Fibroblast of the aortic adventitia (primary cell): ENCODE measurements around the gene LMCD1. TPM values are rescaled to one million over a fixed set of nuclear protein-coding genes. Genes with fewer than 3 reads are reported as not detected.

Source experiments
- DNase-seq: peaks from one replicate; pipeline ENCODE4 v3.0.0-alpha.2; 2010; ENCODE audit warnings: low read depth
- H3K4me3 ChIP-seq: 2 replicates; pipeline ENCODE4 v1.5.1; 2011; ENCODE audit warnings: low read depth, mild to moderate bottlenecking, control low read depth, low read length, moderate library complexity
- total RNA-seq: library from RNA; depleted of rRNA; stranded (reverse); fragments of >200 nt; gene quantifications from 2 replicates; pipeline ENCODE4 v1.2.3, GENCODE V29; 2012; ENCODE audit warnings: low replicate concordance
- TF ChIP-seq, protein P1 (sequence below): IDR thresholded peaks from 2 replicates; pipeline ENCODE4 v1.5.1; 2011; ENCODE audit warnings: mild to moderate bottlenecking, low read length, control low read depth, inconsistent platforms; ENCODE audit not compliant: insufficient read depth

Gene LMCD1
- total RNA-seq, 1 donor = 22.4 TPM

DNA sequence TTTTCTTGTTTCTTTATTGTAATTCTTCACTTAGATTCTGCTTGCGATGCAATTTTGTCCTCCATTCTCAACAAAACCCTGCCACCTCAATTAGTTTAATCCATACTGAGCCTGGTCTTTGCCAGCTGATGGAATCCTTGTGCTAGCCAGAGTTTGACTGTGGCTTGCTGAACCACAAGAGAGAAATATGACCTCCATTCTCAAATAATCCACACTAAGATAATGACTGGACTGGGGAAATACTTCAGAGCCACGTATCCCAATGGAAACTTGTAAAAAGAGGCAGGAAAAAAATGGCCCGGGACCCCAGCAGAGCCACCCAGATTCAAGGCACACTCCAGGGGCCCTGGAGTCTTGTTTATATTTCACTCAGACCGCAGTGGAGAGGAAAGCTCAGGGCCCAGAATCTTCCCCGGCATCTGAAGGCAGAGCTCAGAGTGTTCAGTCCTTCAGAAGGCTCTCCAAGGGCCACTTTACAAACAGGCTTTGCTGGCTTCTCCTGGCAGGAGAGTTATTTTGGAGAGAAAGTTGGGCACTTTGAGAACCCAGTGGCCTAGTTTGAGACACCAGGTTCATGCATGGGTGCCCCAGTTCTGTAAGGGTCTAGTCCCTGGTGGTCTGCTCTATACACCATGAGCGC lies 80.3 kb downstream of the LMCD1 start:
- DNase-seq = no peak
- TF ChIP-seq, protein P1, sequence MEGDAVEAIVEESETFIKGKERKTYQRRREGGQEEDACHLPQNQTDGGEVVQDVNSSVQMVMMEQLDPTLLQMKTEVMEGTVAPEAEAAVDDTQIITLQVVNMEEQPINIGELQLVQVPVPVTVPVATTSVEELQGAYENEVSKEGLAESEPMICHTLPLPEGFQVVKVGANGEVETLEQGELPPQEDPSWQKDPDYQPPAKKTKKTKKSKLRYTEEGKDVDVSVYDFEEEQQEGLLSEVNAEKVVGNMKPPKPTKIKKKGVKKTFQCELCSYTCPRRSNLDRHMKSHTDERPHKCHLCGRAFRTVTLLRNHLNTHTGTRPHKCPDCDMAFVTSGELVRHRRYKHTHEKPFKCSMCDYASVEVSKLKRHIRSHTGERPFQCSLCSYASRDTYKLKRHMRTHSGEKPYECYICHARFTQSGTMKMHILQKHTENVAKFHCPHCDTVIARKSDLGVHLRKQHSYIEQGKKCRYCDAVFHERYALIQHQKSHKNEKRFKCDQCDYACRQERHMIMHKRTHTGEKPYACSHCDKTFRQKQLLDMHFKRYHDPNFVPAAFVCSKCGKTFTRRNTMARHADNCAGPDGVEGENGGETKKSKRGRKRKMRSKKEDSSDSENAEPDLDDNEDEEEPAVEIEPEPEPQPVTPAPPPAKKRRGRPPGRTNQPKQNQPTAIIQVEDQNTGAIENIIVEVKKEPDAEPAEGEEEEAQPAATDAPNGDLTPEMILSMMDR = no peak

DNA sequence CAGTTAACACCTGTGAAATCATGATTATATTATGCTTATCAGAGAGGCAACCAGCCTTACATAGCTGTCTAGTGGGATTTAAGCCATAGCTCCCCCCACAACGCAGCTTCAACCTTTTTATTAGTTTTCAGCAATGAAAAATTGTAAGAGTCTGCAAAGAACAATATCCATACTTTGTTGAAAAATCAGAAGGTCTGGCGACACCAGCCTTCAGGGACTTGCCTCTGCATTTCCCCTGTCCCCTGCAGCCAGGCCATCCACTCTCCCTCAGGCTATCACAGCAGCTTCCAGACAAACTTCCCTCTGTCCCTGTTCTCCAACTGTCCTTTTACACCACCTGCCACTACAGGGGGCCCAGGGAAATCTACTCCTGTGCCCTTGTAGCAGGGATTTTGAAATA lies 83.0 kb downstream of the LMCD1 start:
- no peak for DNase-seq
- TF ChIP-seq, protein P1 = no peak

More for the DNA sequence above, 80.3 kb downstream of the LMCD1 start:
- no peak overlapping the region for H3K4me3 ChIP-seq

DNA sequence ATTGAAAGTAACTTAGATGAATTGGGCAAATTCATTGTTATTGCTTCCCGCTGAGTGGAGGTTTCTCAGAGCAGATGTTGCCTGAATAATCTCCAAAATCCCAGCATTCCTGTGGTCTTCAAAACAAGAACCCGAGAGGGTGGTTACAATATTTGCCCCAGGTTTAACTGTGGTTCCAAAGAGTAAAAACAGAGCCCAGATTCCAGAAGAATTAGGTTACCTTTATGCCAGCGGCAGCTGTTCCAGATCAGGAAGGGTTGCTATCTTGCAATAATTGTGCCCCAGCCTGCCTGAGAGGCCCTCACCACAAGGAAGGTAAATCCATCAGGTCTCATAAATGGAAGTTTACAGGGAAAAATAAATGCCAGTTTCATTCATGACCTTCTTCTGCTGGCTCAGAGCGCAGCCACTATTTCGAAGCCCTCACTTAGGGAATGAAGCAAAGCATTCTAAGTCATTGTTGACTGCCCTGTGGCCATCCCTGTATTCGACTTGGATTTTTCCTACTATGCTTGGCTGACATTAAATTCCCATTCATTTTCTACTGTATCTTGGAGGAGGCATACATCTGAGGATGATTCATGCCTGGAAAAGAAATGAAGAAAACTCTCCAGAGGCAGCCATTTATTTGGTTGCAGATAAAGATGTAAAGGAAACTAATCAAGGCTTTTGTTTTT lies 88.4 kb downstream of the LMCD1 start:
- peak; percentile 92 for DNase-seq
- TF ChIP-seq, protein P1 = no peak
- no peak overlapping the region for H3K4me3 ChIP-seq

More for the DNA sequence above, 83.0 kb downstream of the LMCD1 start:
- H3K4me3 ChIP-seq = no peak overlapping the region

DNA sequence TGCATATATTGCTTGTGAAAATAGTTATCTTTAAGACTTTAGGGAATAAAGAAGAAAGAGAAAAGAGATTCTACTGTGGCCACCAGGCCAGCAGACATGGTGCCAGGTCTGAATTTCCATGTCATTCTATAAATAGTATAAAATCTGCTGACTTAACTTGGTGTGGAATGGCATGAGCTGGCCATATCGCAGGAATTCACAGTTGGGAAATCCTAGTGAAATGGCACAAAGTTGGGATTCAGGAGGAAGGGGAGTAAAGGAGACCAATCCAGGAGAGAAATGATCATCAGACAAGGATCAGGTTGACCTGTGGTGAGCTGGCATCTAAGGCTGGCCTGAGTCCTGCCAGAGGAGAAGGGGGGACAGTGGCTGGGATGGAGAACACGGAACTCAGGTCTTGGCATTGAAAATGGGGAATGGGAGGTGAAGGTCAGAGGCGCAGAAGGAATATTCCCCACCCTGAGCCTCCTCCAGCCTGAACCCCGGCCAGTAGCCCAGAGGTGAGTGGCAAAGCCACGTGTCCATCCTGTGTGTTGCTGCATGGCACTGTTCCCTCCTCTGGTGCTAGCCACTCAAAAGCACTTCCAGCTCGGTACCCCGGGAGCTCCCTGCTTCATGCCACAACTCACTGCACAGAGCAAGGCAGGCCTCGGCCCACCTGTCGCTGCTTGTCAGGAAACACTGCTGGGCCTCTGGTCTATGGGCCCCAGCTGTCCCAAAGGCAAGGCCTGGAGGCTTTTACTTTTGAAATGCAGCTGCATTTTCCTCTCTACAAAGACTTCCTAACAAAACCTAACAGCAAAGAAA lies 91.6 kb downstream of the LMCD1 start:
- no peak overlapping the region for H3K4me3 ChIP-seq
- peak; percentile 63 for DNase-seq
- TF ChIP-seq, protein P1 = no peak

DNA sequence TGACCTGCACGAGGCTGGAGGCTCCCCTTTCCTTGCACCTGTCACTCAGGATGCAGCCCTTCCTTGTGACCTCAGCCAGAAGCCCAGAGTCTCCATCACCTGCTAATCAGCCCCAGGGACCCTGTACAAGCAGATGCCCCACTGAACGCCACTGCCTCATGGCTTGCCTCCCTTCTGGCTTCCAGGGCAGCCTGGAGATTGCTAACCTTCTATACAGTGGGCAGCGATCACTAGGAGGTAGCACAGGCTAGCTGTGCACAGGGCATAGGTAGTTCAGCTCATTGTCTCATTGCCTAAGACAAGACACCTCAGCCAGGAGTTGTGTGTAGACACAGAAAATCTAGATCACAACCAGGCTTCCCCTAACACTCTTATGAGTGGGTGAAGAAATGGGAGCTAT lies 93.6 kb downstream of the LMCD1 start:
- no peak for DNase-seq
- no peak overlapping the region for H3K4me3 ChIP-seq
- TF ChIP-seq, protein P1 = no peak

DNA sequence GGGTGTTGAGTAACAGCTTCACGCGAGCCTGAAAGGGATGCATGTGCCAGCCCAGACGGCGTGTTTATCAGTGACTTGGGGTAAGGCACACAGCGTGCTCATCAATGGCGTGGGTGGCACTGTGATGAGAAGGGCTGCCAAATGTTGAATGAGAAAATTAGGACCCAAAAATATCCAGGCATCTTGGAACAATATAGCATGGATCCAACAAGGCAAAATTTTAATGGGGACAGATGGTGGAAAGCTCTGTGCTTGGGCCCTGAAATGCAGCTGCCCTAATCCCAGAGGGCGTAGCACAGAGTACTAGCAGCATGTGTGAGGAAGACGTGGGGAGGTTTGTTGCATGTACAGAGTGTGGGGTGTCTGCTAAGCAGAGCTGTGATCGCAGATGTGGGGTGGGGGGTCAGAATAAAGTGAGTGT lies 94.1 kb downstream of the LMCD1 start:
- TF ChIP-seq, protein P1 = no peak
- H3K4me3 ChIP-seq = no peak overlapping the region

More for the DNA sequence above, 94.1 kb downstream of the LMCD1 start:
- DNase-seq = no peak
